ENCODE data around the gene ZNF599.
A peak's percentile ranks its signal among the peaks of the same experiment; 100 is the strongest.
"Not testable (repeated sequence)": the region's sequence is repeated elsewhere in the genome, so short reads cannot be mapped to it uniquely, and the experiment has no call there.

Gene ZNF599

DNA sequence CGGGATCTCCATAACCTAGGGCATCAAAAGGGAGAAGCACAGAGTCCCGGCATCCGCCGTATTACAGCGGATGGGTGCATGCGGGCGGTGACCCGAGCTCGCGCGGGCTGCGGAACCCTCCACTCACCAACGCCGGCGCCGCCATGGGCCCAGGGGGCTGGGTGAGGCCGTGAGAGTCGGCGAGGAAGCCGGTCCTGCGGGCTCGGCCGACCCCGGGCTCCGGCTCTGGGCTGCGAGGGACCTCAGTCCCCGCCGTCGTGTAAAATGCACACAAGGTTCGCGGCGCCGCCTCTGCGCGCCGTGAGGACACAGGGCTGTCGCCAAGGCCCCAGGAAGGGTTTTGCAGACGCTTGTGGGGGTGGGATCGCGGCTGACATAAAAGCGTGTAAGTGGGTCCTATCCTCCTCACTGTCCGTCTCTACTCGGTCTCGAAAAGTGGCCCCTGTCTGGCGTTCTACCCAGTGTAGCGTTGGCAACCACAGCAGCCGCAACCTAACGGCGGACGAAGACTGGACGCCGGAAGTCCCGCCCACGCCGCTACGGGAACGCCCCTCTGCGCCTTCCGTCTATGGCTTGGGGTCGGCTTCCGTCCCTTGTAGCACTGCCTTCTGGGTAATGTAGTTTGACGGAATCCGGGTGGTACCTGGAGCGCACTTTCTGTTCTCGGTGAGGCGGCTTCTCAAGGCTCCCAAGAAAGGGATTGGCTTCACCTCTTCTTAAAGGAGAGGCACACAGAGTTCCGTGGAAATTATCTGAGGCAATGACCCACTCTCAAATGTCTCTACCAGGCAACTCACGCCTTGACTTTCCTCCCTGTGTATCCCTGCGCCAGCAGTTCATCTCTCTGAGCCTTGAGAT, at the start of gene ZNF599:
Gene ZNF599, minus strand, starts transcription at position 519 of the 858 bp plus-strand sequence. Its CDS starts 374 bp downstream, at position 145.
- peak; percentile 90 for DNase-seq (ENCODE audit: low spot score)
- in situ Hi-C loops (cut with MboI; ENCODE audit: low pct_unique_long_range_greater_than_20kb, low sequenced_read_pairs, unreplicated experiment) = no loop called here
- no peak for TF ChIP-seq CTCF (IDR thresholded peaks at IDR 0.05; ENCODE audit: extremely low read depth, insufficient read depth, missing control alignments)

DNA sequence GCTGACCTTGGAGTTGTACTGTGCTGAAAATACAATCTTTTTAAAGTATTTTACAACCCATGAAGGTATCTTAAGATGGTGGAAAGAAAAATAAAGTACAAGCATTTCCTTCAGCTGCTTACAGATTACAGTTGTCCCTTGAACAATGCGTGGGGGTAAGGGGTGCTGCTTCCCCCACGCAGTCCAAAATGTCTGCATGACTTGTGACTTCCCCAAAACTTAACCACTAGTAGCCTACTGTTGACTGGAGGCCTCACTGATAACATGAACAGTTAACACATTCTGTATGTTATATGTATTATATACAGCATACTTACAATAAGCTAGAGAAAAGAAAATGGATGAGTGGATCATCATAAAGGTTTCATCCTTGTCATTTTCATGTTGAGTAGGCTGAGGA, 45.3 kb upstream of the ZNF599 start:
- DNase-seq (ENCODE audit: low spot score) = no peak
- TF ChIP-seq CTCF (IDR thresholded peaks at IDR 0.05; ENCODE audit: extremely low read depth, insufficient read depth, missing control alignments) = no peak
- in situ Hi-C loops (cut with MboI; ENCODE audit: low pct_unique_long_range_greater_than_20kb, low sequenced_read_pairs, unreplicated experiment) = no loop called here

GRCh38 chr19:34816708-34817107, 43.7 kb upstream of the ZNF599 start:
- no peak for DNase-seq (ENCODE audit: low spot score)
- in situ Hi-C loops (cut with MboI; ENCODE audit: low pct_unique_long_range_greater_than_20kb, low sequenced_read_pairs, unreplicated experiment) = no loop called here
- TF ChIP-seq CTCF (IDR thresholded peaks at IDR 0.05; ENCODE audit: extremely low read depth, insufficient read depth, missing control alignments) = no peak

GRCh38 chr19:34808566-34808965, 35.6 kb upstream of the ZNF599 start:
- no peak for DNase-seq (ENCODE audit: low spot score)
- in situ Hi-C loops (cut with MboI; ENCODE audit: low pct_unique_long_range_greater_than_20kb, low sequenced_read_pairs, unreplicated experiment) = no loop called here
- no peak for TF ChIP-seq CTCF (IDR thresholded peaks at IDR 0.05; ENCODE audit: extremely low read depth, insufficient read depth, missing control alignments)

GRCh38 chr19:34806976-34807860, 34.2 kb upstream of the ZNF599 start:
- in situ Hi-C loops (cut with MboI; ENCODE audit: low pct_unique_long_range_greater_than_20kb, low sequenced_read_pairs, unreplicated experiment) = no loop called here
- no peak for TF ChIP-seq CTCF (IDR thresholded peaks at IDR 0.05; ENCODE audit: extremely low read depth, insufficient read depth, missing control alignments)
- DNase-seq (ENCODE audit: low spot score) = no peak

DNA sequence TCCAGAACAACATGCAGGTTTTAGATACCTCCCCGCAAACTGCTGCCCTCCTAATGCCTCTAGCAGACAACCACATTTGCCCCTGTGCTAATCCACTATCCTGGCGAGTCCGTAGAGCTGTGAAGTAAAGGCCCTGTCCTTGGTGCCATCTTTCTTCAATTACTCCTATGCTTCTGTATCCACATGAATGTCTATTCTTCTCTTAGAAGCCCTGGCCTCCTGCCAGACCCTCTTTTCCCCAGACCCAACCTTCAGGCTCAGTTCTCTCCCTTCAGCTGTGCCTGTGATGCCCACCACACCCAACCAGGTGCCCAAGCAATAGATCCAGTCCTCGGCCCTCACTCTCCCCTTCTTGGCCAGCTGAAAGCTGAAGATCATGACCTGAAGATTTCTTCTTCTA, 31.1 kb upstream of the ZNF599 start:
- no peak for TF ChIP-seq CTCF (IDR thresholded peaks at IDR 0.05; ENCODE audit: extremely low read depth, insufficient read depth, missing control alignments)
- in situ Hi-C loops (cut with MboI; ENCODE audit: low pct_unique_long_range_greater_than_20kb, low sequenced_read_pairs, unreplicated experiment) = no loop called here
- no peak for DNase-seq (ENCODE audit: low spot score)

- DNase-seq (ENCODE audit: low spot score); in situ Hi-C loops (cut with MboI; ENCODE audit: low pct_unique_long_range_greater_than_20kb, low sequenced_read_pairs, unreplicated experiment): not testable (repeated sequence)
Measured at GRCh38 chr19:34796953-34797352, 23.9 kb upstream of the ZNF599 start.

Measured in GM13977 (cell line).